H7 (cell line): Measurements from ENCODE around the gene ANO1. TPM values are rescaled to one million over a fixed set of nuclear protein-coding genes. Genes with fewer than 3 reads are reported as not detected.

Experiments used
- DNase-seq: peaks from one replicate; pipeline ENCODE4 v3.0.0; 2012
- H3K27me3 ChIP-seq: 2 replicates; pipeline ENCODE4 v1.6.0; 2011; ENCODE audit warnings: mild to moderate bottlenecking, low read length; ENCODE audit not compliant: control insufficient read depth, insufficient read depth
- H3K36me3 ChIP-seq: replicated peaks from 2 replicates; pipeline ENCODE4 v1.5.1; 2011; ENCODE audit warnings: low read length; ENCODE audit not compliant: control insufficient read depth, insufficient read depth
- H3K4me3 ChIP-seq: 2 replicates; pipeline ENCODE4 v1.5.1; 2011; ENCODE audit warnings: low read depth, mild to moderate bottlenecking, control low read depth, low read length, moderate library complexity; ENCODE audit not compliant: insufficient read depth
- total RNA-seq: library from RNA; depleted of rRNA; stranded (reverse); fragments of >200 nt; shearing (Covaris generic); gene quantifications from 2 replicates; pipeline ENCODE4 v1.2.3, GENCODE V29; 2014

Gene ANO1
- total RNA-seq, 1 experiment from 2014 or later: 1.1 TPM

- H3K4me3 ChIP-seq: no peak overlapping the region
- no peaks in the 10 kb centered on the region for H3K27me3 ChIP-seq
- no peak for DNase-seq
- H3K36me3 ChIP-seq: no peaks in the 10 kb centered on the region
These were observed 11.5 kb downstream of the ANO1 start for GRCh38 chr11:70089631-70090030.

GRCh38 chr11:70090961-70091381 is 12.9 kb downstream of the ANO1 start:
- Histone ChIP-seq H3K27me3 (no peaks in the 10 kb centered on the region), H3K4me3 (no peak overlapping the region), H3K36me3 (no peaks in the 10 kb centered on the region)
- DNase-seq: no peak

- DNase-seq: no peak
- H3K27me3 ChIP-seq: no peaks in the 10 kb centered on the region
- H3K4me3 ChIP-seq: no peak overlapping the region
- no peaks in the 10 kb centered on the region for H3K36me3 ChIP-seq
These were observed 13.5 kb downstream of the ANO1 start for GRCh38 chr11:70091638-70092037.

- H3K36me3 ChIP-seq: no peaks in the 10 kb centered on the region
- no peak overlapping the region for H3K4me3 ChIP-seq
- no peaks in the 10 kb centered on the region for H3K27me3 ChIP-seq
- no peak for DNase-seq
These were observed 15.0 kb downstream of the ANO1 start for GRCh38 chr11:70092959-70093715.

GRCh38 chr11:70095541-70096252 is 17.6 kb downstream of the ANO1 start:
- Histone ChIP-seq H3K4me3 (no peak overlapping the region), H3K36me3 (no peaks in the 10 kb centered on the region), H3K27me3 (no peaks in the 10 kb centered on the region)
- DNase-seq: no peak

- Histone ChIP-seq H3K4me3 (no peak overlapping the region), H3K27me3 (no peaks in the 10 kb centered on the region), H3K36me3 (no peaks in the 10 kb centered on the region)
- no peak for DNase-seq
These were observed 19.9 kb downstream of the ANO1 start for GRCh38 chr11:70097783-70098563.

- Histone ChIP-seq H3K4me3 (no peak overlapping the region), H3K36me3 (no peaks in the 10 kb centered on the region), H3K27me3 (no peaks in the 10 kb centered on the region)
- DNase-seq: no peak
These were observed 20.8 kb downstream of the ANO1 start for GRCh38 chr11:70098936-70099335.

- Histone ChIP-seq H3K36me3 (no peaks in the 10 kb centered on the region), H3K27me3 (no peaks in the 10 kb centered on the region), H3K4me3 (no peak overlapping the region)
- no peak for DNase-seq
These were observed 21.6 kb downstream of the ANO1 start for GRCh38 chr11:70099578-70100279.

- no peaks in the 10 kb centered on the region for H3K36me3 ChIP-seq
- H3K4me3 ChIP-seq: no peak overlapping the region
- no peak for DNase-seq
- H3K27me3 ChIP-seq: no peaks in the 10 kb centered on the region
These were observed 22.1 kb downstream of the ANO1 start for GRCh38 chr11:70100280-70100603.

- Histone ChIP-seq H3K27me3 (no peaks in the 10 kb centered on the region), H3K4me3 (no peak overlapping the region), H3K36me3 (no peaks in the 10 kb centered on the region)
- DNase-seq: no peak
These were observed 22.7 kb downstream of the ANO1 start for GRCh38 chr11:70100791-70101190.

GRCh38 chr11:70103256-70103975 is 25.3 kb downstream of the ANO1 start:
- H3K36me3 ChIP-seq: no peaks in the 10 kb centered on the region
- no peak for DNase-seq

GRCh38 chr11:70104419-70104818 is 26.3 kb downstream of the ANO1 start:
- Histone ChIP-seq H3K27me3 (no peaks in the 10 kb centered on the region), H3K36me3 (no peaks in the 10 kb centered on the region), H3K4me3 (no peak overlapping the region)
- DNase-seq: no peak

More at GRCh38 chr11:70103256-70103975, 25.3 kb downstream of the ANO1 start:
- no peak overlapping the region for H3K4me3 ChIP-seq
- H3K27me3 ChIP-seq: no peaks in the 10 kb centered on the region

- no peak for DNase-seq
- Histone ChIP-seq H3K4me3 (no peak overlapping the region), H3K36me3 (no peaks in the 10 kb centered on the region), H3K27me3 (no peaks in the 10 kb centered on the region)
These were observed 26.8 kb downstream of the ANO1 start for GRCh38 chr11:70104961-70105360.

GRCh38 chr11:70105369-70105754 is 27.2 kb downstream of the ANO1 start:
- Histone ChIP-seq H3K4me3 (no peak overlapping the region), H3K36me3 (no peaks in the 10 kb centered on the region), H3K27me3 (no peaks in the 10 kb centered on the region)
- DNase-seq: no peak
